ENCODE data around the gene KAT8.

The KAT8 gene

DNA sequence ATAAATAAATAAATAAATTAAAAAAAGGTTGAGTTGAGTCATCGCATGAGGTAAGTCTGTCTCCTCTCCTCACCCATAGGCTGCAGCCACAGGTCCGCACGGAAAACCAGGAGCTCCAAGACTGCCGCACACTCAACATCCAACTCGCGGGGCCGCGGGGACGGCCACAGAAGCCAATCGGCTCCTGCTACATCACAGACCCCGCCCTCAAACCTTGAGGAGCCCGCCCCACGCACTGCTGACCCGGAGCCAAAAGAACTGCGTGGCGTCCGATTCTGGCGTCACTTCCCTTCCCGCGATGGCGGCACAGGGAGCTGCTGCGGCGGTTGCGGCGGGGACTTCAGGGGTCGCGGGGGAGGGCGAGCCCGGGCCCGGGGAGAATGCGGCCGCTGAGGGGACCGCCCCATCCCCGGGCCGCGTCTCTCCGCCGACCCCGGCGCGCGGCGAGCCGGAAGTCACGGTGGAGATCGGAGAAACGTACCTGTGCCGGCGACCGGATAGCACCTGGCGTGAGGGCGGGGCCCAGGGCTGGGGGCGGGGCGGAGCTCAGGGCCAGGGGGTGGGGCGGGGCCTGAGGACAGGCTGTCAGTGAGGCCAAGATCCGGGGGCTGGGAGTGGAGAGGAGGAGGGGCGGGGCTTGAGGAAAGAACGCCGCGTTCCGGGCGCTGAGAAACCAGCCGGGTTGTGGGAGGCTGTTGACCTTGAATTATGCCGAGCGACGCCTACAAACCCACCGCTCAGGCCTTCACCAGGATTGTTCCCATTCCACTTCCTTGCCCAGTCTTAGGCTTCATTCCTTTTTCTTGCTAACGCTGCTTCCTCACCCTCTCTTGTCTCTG is at the start of gene KAT8:
Gene KAT8, plus strand, starts transcription at position 281 of the 839 bp plus-strand sequence. Its CDS starts 18 bp downstream, at position 299.
- peak; percentile 96 to 97 for DNase-seq (ENCODE audit: low read depth in 2 of 2)

DNA sequence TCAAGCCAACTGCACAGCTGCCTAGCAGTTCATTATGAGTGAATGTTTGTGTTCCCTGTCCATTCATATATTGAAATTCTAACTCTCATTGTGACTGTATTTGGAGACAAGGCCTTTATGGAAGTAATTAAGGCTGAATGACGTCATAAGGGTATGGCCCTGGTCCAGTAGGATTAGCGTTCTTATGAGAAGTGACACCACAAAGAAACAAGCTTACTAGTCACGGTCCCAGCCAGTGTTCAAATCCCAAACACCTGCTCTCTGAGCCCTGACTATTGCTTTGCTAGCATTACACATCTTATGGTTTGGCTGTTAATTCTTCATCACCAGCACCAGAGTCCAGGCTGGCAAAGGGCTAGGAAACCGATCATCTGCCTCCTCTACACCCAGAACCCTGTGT is 45.6 kb upstream of the KAT8 start:
- no peak for DNase-seq (ENCODE audit: low read depth in 2 of 2)

DNA sequence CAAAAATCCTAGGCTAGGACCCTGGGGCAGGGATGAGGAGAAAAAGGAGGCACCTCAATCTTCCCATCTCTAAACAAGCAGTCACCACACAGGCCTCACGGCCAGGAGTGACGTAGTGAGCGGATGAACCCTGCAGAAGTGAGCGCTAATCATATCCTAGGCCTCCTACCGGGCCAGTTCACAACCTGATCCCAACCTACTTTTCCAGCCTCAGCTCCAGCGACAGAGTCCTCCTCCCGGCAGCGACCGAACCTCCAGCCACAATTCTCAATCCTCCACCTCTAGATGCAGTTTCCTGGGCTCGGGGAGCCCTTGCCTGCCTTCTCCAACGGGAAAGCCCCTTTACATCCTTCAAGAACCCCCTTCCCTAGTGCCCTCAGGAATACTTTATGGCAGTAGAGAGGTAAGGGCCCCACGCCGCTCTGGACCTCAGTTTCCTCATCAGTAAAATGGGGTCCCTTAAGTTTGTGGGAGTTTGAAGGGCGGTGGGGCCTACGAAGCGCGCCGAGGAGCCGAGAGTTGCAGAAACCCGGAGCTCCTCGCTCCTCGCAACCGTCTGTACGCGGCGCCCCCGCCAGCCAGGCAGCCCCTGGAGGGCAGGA is 44.8 kb upstream of the KAT8 start:
- DNase-seq (ENCODE audit: low read depth in 2 of 2) = no peak

DNA sequence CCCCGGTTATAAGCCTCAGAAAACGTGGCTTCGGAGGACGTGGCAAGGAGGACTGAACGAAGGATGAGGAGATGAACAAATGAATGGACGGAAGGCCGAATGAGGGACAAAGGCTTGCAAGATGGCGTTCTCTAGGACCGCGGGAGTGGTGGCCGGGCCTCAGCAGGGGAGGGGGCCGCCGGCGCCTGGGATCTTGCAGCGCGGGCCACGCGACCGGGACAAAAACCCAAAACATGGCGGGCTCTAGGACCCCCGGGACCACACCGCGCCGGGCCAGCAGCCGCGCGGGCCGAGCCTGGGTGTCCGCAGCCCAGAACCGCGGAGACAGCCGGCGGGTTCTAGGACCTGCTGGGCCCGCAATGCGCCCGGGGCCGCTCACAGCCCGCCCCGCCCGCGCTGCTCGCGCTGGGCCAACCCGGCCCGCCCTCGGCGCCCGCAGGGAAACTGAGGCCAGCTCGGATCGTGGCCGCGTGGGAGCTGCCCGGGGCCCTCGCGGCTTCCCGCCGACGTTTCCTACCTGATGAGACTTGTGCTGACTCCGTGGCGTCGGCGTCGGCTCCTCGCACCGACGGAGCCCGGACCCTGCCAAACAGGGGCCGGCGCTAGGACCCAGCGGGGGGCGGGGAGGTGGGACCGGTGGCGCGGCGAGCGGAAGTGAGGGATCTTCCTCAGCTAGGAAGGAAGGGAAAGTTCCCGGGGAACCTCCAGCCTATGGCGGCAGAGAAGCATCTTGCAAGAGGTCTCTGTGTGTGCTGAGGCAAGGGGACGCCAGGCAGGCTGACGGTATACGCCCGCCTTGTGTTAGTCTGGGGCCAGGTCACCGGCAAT is 44.1 kb upstream of the KAT8 start:
- DNase-seq (ENCODE audit: low read depth in 2 of 2) = peak; percentile 79 to 84

DNA sequence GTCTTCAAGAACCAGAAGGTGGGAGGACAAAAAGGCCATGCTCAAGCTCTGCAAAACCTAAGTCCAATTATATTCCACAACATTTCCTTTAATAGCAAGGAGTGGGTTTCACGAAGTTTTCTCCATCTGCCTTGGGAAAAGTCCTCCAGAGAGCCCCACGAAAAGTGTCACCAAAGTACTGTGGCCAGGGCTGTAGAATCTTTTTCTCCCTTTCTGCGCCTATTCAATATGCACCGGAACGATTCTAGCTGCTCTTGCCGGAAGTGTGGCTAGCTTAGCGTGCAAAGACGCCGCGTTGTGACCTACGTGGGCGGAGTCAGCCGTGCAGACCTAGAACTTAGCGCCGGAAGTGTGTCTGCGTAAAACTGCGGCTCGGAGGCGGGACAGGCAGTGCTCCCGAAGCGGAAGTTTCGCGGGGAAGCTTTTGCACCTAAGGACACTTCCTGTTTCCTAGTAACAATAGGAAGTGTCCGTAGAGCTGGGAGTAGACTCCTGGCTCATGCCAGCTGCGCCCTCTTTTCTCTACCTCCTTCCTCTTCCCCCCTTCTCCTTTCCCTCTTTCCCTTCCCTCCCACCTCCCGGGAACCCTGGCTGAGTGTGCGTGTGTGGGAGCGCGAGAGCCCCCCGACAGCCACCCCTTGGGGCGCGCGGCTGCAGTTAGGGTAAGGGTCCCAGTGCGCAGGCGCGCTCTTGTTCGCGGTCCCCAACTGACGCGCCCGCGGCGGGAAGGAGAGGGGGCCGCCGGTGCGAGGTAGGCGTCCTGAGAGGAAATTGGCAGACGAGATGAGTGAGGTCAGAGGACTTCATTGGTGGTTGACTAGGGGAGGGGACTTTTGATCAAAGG is 43.3 kb upstream of the KAT8 start, which contains the start of the genes ZNF646 and ZNF668:
Gene ZNF646, plus strand, starts transcription at position 453 of the 844 bp plus-strand sequence. CDS start 1,903 bp downstream, outside the sequence.
Gene ZNF668, minus strand, starts transcription at position 271 of the 844 bp plus-strand sequence. CDS start 9,781 bp downstream, outside the sequence.
- DNase-seq (ENCODE audit: low read depth in 2 of 2) = peak; percentile 97 to 98

DNA sequence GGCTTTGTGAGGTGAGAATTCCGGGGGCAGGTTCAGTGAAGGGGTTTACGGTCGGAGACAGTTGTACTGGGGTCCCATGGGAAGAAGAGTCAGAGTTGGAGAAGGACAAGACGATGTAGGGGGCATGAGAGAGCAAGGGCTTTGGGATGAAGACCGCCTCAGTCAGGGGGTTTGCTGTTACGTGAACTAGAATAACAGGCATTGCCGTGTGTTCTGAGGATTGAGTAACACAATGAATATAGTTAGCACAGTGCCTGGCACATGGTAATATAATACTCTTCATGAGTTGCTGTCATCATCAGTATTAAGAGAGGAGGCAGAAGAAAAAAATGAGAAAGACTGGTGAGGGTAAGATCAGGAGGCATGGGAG is 42.7 kb upstream of the KAT8 start:
- no peak for DNase-seq (ENCODE audit: low read depth in 2 of 2)

DNA sequence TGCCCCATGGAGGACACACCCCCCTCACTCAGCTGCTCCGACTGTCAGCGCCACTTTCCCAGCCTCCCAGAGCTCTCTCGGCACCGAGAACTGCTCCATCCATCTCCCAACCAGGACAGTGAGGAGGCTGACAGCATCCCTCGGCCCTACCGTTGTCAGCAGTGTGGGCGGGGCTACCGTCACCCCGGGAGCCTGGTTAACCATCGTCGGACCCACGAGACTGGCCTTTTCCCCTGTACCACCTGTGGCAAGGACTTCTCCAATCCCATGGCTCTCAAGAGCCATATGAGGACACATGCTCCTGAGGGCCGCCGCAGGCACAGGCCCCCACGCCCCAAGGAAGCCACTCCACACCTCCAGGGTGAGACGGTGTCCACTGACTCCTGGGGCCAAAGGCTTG is 41.1 kb upstream of the KAT8 start:
- no peak for DNase-seq (ENCODE audit: low read depth in 2 of 2)

DNA sequence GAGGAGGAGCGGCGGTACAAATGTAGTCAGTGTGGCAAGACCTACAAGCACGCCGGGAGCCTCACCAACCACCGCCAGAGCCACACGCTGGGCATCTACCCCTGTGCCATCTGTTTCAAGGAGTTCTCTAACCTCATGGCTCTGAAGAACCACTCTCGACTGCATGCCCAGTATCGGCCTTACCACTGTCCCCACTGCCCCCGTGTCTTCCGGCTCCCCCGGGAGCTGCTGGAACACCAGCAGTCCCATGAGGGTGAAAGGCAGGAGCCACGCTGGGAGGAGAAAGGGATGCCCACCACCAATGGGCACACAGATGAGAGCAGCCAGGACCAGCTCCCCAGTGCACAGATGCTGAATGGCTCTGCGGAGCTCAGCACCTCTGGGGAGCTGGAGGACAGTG is 40.4 kb upstream of the KAT8 start:
- DNase-seq (ENCODE audit: low read depth in 2 of 2) = no peak

DNA sequence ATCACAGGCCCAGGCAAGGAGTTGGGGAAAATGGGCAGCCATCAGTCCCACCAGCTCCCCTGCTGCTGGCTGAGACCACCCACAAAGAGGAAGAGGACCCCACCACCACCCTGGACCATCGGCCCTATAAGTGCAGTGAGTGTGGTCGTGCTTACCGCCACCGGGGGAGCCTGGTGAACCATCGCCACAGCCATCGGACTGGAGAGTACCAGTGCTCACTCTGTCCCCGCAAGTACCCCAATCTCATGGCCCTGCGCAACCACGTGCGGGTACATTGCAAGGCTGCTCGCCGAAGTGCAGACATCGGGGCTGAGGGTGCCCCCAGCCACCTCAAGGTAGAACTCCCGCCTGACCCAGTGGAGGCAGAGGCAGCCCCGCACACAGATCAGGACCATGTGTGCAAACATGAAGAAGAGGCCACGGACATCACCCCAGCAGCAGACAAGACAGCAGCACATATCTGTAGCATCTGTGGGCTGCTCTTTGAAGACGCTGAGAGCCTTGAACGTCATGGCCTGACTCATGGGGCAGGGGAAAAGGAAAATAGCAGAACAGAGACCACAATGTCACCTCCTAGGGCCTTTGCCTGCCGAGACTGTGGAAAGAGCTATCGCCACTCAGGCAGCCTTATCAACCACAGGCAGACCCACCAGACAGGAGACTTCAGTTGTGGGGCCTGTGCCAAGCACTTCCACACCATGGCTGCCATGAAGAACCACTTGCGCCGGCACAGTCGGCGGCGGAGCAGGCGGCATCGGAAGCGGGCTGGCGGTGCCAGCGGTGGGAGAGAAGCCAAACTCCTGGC is 39.7 kb upstream of the KAT8 start:
- DNase-seq (ENCODE audit: low read depth in 2 of 2) = no peak

DNA sequence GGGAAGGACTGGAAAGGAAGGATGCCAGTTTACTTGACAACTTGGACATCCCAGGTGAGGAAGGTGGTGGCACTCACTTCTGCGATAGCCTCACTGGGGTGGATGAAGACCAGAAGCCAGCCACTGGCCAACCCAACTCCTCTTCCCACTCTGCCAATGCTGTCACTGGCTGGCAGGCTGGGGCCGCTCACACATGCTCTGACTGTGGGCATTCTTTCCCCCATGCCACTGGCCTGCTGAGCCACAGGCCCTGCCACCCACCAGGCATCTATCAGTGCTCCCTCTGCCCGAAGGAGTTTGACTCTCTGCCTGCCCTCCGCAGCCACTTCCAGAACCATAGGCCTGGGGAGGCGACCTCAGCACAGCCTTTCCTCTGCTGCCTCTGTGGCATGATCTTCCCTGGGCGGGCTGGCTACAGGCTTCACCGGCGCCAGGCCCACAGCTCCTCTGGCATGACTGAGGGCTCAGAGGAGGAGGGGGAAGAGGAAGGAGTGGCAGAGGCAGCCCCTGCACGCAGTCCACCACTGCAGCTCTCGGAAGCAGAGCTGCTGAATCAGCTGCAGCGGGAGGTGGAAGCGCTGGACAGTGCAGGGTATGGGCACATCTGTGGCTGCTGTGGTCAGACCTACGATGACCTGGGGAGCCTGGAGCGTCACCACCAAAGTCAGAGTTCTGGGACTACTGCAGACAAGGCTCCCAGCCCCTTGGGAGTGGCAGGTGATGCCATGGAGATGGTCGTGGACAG is 38.7 kb upstream of the KAT8 start:
- DNase-seq (ENCODE audit: low read depth in 2 of 2) = no peak

DNA sequence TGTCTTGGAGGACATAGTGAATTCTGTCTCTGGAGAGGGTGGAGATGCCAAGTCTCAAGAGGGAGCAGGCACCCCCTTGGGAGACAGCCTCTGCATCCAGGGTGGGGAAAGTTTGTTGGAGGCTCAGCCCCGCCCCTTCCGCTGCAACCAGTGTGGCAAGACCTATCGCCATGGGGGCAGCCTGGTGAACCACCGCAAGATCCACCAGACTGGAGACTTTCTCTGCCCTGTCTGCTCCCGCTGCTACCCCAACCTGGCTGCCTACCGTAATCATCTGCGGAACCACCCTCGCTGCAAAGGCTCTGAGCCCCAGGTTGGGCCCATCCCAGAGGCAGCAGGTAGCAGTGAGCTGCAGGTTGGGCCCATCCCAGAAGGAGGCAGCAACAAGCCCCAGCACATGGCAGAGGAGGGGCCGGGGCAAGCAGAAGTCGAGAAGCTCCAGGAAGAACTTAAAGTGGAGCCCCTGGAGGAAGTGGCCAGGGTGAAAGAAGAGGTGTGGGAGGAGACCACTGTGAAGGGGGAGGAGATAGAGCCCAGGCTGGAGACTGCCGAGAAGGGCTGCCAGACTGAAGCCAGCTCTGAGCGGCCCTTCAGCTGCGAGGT is 38.0 kb upstream of the KAT8 start:
- DNase-seq (ENCODE audit: low read depth in 2 of 2) = no peak

DNA sequence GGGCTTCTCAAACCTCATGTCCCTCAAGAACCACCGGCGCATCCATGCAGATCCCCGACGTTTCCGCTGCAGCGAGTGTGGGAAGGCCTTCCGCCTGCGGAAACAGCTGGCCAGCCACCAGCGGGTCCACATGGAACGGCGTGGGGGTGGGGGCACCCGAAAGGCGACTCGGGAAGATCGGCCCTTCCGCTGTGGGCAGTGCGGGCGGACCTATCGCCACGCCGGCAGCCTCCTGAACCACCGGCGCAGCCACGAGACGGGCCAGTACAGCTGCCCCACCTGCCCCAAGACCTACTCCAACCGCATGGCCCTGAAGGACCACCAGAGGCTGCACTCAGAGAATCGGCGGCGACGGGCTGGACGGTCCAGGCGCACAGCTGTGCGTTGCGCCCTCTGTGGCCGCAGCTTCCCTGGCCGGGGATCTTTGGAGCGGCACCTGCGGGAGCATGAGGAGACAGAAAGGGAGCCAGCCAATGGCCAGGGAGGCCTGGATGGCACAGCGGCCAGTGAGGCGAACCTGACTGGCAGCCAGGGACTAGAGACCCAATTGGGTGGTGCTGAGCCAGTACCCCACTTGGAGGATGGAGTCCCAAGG is 37.3 kb upstream of the KAT8 start:
- DNase-seq (ENCODE audit: low read depth in 2 of 2) = no peak

DNA sequence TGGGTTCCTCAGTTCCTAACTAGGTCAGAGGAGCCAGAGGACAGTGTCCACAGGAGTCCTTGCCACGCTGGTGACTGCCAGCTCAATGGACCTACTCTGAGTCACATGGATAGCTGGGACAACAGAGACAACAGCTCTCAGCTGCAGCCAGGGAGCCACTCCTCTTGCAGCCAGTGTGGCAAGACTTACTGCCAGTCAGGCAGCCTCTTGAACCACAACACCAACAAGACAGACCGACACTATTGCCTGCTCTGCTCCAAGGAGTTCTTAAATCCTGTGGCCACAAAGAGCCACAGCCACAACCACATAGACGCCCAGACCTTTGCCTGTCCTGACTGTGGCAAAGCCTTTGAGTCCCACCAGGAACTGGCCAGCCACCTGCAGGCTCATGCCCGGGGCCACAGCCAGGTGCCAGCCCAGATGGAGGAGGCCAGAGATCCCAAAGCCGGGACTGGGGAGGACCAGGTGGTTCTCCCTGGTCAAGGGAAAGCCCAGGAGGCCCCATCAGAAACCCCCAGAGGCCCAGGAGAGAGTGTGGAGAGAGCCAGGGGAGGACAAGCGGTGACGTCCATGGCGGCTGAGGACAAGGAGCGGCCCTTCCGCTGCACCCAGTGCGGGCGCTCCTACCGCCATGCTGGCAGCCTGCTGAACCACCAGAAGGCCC is 36.6 kb upstream of the KAT8 start:
- DNase-seq (ENCODE audit: low read depth in 2 of 2) = no peak

DNA sequence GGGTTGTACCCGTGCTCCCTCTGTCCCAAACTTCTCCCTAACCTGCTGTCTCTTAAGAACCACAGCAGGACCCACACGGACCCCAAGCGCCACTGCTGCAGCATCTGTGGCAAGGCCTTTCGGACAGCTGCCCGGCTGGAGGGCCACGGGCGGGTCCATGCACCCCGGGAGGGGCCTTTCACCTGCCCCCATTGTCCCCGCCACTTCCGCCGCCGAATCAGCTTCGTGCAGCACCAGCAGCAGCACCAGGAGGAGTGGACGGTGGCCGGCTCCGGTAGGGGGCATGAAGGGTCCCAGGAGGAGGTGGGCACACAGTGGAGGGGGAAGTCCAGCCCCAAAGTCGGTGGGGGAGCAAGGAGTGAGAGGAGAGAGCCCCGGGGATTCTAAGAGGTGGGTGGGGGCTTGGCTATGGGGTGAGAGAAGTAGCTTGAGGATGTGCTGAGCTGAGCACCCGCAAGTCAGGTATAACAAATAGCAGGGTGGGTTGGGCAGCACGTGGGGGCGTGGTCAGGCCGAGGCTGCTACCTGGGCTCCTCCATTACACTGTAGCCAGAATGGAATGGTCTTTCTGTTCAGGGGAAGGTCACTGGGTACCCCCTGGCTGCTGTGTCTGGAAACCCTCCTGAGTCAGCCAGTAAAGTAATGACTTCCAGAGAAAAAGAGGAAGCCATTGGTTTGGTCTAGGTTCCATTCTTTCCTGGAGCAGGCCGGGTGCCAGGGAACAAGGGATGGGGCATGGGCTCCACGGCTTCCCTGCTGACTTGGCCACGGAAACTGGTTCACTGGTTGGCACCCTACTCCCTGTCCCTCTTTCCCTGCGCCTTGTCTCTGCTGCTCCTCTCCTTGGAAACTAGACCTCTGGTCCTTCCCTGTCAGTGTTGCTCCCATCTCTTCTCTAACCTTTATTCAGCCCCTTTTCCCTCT is 35.8 kb upstream of the KAT8 start:
- DNase-seq (ENCODE audit: low read depth in 2 of 2) = no peak

DNA sequence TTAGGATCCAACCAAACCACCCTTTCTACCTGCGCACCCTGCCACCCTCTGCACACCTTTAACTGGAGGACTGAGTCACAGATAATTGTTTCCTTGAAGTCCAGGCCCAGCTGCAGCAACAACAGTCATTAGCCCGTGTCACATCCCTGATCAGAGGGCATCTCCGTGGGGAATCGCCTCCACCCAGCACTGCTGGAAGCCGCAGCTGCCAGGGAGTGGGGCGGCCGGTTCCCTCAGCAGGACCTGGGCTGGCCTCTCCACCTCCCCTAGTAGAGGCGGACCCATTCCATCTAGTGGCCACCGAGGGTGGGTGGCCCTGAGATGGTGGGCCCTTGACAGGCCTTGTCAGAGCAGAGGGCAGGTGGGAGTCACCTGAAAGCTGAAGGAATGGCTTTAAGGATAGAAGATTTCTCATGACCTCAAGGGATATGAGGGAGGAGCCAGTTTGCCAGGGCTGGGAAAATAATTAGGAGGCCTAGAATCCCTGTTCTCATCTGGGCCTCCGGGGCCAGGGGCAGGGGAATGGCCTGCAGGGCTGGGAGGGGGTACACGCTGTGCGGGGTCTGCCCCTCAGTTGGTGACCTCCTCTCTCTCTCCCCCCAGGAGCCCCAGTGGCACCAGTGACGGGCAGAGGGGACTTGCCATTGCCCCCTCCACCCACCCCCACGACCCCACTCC is 35.0 kb upstream of the KAT8 start:
- DNase-seq (ENCODE audit: low read depth in 2 of 2) = no peak

DNA sequence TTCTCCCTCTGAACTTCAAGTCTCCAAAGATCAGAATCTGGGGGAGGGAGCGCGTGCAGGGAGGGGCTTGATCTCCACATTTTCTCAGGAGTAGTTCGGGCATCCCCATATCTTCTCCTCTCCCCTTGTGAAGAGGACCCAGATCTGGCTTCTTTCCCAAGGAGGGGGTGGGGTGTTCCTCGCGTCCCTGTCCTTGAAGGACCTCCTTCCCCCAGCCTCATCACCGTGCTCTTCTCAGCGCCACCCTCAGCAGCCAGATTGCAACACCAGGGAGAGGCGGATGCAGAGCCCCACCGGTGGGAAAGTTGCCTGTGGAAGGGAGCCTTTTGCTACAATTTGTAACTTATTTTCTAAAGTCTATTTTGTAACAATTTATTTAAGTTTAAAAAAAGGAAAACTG is 34.4 kb upstream of the KAT8 start:
- no peak for DNase-seq (ENCODE audit: low read depth in 2 of 2)

DNA sequence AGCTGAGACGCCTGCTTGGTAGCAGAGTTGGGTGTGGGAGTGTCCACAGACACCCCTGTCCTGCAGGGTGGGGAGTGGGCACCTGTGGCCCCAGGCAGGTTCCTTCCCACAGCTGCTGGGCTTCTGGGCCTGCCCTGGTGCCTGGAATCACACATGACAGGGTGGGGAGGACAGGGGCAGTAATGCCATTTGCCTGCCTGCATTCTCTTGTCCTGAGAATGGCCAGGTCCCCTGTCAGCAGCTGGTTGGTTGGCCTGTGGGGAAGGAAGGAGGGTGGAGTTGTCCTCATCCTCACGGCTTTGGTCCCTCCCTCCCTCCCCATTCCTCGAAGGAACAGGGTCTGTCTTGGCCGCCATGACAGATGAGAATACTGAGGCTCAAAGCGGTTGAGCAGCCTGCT is 33.9 kb upstream of the KAT8 start:
- DNase-seq (ENCODE audit: low read depth in 2 of 2) = no peak
